Body of pancreas (tissue), 4 donors: Measurements from ENCODE around the gene OTOG. TPM values are rescaled to one million over a fixed set of nuclear protein-coding genes. Genes with fewer than 3 reads are reported as not detected.

Experiments used
- ATAC-seq: fragments of 150-250 bp; one replicate; pipeline ENCODE4 v1.9.1; 2016
- DNase-seq, 4 donors: peaks; one replicate each; pipeline ENCODE4 v3.0.0-alpha.2; 2019
- H3K27ac ChIP-seq, 4 donors: fragments of 200-600 bp; sonication (generic); 1 replicate in 3 of 4; 2 replicates in 1 of 4; pipeline versions ENCODE4 v1.5.1 to v1.6.1; 2016 to 2019; ENCODE audit warnings: mild to moderate bottlenecking in 1 of 4, mixed read lengths in 1 of 4, moderate library complexity in 1 of 4
- H3K27me3 ChIP-seq, 2 donors: fragments of 200-600 bp; sonication (generic); one replicate each; pipeline ENCODE4 v1.6.0; 2016; ENCODE audit warnings: mild to moderate bottlenecking in 1 of 2
- H3K36me3 ChIP-seq, 2 donors: fragments of 200-600 bp; sonication (generic); replicated peaks in 1 of 2; 2 replicates each; pipeline ENCODE4 v1.5.1; 2016; ENCODE audit warnings: low read depth in 2 of 2; ENCODE audit not compliant: insufficient read depth in 1 of 2
- H3K4me1 ChIP-seq: fragments of 200-600 bp; sonication (generic); one replicate; pipeline ENCODE4 v1.6.0; 2016
- H3K4me3 ChIP-seq, 2 donors: fragments of 200-600 bp; sonication (generic); 1 replicate in 1 of 2; 2 replicates in 1 of 2; pipeline ENCODE4 v1.5.1; 2016 to 2019
- H3K9me3 ChIP-seq, 3 donors: fragments of 200-600 bp; sonication (generic); 1 replicate in 2 of 3; 2 replicates in 1 of 3; pipeline ENCODE4 v1.5.1; 2016
- POLR2A ChIP-seq, 3 donors: fragments of 450-650 bp; IDR thresholded peaks; one replicate each; pipeline ENCODE4 v1.6.1; 2016; ENCODE audit warnings: antibody characterized with exemption in 3 of 3, mild to moderate bottlenecking in 2 of 3
- WGBS, 2 donors: methylation state at CpG; one replicate each; pipeline ENCODE4 v1.1.5; 2017; 5-methylcytosine and 5-hydroxymethylcytosine counted together
- intact Hi-C: fragments of 100-400 bp; cut with DNase I; formaldehyde crosslinking; loops from one replicate; pipeline ENCODE4 v1.15.1; 2023
- total RNA-seq, 2 donors: library from RNA; depleted of rRNA; stranded (reverse); fragments of >200 nt; gene quantifications; one replicate each; pipeline ENCODE4 v1.1.0, GENCODE V29; 2016
- TF ChIP-seq, protein P1 (sequence below), 7 experiments: fragments of 450-650 bp in 4 of 7; fragments of 200-600 bp in 3 of 7; sonication (generic) in 3 of 7; IDR thresholded peaks; one replicate each; pipeline ENCODE4 v1.5.1; 2016 to 2019; ENCODE audit warnings: antibody characterized with exemption in 7 of 7

The OTOG gene
- total RNA-seq, 2 donors from 2014 or later: not detected

DNA sequence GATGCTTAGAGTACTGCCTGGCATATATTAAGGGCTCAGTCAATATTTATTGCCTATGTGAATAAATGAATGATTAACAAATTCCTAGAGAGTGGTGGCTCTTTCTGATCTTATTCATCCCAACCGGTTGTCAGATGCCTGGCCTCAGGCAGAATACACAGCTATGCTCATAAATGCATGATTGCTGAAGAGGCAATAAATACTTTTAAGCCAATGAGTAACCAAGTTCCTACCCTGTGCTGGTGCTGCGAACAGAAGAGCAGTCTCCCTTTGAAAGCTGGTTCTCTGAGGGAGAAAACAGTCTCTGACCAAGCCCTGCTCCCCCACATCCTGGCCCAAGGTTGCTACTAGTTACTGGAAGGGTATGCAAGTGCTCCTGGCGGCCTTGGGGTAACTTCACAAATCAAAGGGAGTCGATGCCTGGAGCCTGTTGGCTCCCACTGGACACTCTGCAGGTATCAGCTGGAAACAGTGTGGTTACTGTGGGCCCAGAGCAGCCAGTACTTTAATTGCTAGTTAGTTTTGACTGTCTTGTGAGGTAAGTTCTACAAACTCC lies 5.7 kb upstream of the OTOG start:
- ATAC-seq (no peak), DNase-seq (no peak)
- Histone ChIP-seq H3K9me3 (no peaks in the 10 kb centered on the region), H3K4me3 (no peak overlapping the region), H3K27ac (peak overlapping the region in 3 of 4 donors; percentile 21 to 60 (median 55)), H3K36me3 (no peaks in the 10 kb centered on the region), H3K27me3 (no peaks in the 10 kb centered on the region), H3K4me1 (peaks cover 22% of the 10 kb centered on the region)
- intact Hi-C loops: no loop called here
- TF ChIP-seq, protein P1, sequence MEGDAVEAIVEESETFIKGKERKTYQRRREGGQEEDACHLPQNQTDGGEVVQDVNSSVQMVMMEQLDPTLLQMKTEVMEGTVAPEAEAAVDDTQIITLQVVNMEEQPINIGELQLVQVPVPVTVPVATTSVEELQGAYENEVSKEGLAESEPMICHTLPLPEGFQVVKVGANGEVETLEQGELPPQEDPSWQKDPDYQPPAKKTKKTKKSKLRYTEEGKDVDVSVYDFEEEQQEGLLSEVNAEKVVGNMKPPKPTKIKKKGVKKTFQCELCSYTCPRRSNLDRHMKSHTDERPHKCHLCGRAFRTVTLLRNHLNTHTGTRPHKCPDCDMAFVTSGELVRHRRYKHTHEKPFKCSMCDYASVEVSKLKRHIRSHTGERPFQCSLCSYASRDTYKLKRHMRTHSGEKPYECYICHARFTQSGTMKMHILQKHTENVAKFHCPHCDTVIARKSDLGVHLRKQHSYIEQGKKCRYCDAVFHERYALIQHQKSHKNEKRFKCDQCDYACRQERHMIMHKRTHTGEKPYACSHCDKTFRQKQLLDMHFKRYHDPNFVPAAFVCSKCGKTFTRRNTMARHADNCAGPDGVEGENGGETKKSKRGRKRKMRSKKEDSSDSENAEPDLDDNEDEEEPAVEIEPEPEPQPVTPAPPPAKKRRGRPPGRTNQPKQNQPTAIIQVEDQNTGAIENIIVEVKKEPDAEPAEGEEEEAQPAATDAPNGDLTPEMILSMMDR (IDR thresholded peaks at IDR 0.05): no peak
- no peak for TF ChIP-seq POLR2A (IDR thresholded peaks at IDR 0.05)
- 60 to 71% methylated on average over 4 of the region's 4 CpGs for WGBS, 2 donors

DNA sequence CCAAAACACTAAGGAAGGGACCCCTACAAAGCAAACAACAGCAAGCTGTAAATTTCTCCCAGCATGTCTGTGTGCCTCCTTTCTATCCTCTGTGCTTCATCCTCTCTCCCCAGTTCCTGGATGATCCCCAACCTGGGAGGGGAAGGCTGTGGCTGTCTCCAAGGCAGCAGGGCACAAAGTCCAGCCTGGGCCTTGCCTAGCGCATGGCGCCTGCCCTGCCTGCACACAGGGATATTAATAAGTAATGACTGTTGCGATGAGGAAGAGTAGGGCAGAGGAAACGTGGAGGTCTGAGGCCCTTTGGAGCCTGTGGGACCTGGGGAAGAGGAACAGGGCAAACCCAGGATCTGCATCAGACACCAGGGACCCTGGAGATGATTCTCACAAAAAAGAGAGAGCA lies 4.8 kb upstream of the OTOG start:
- TF ChIP-seq POLR2A (IDR thresholded peaks at IDR 0.05): no peak
- TF ChIP-seq, protein P1 (IDR thresholded peaks at IDR 0.05): no peak
- Histone ChIP-seq H3K36me3 (no peaks in the 10 kb centered on the region), H3K27ac (peak overlapping the region in 3 of 4 donors; percentile 44 to 60 (median 55)), H3K27me3 (no peaks in the 10 kb centered on the region), H3K9me3 (no peaks in the 10 kb centered on the region), H3K4me3 (no peak overlapping the region), H3K4me1 (peaks cover 23% of the 10 kb centered on the region)
- ATAC-seq (peak; percentile 77), DNase-seq (peak; percentile 48 to 67 (median 60))
- 14 to 15% methylated on average over 4 of the region's 4 CpGs for WGBS, 2 donors
- intact Hi-C loops: no loop called here

DNA sequence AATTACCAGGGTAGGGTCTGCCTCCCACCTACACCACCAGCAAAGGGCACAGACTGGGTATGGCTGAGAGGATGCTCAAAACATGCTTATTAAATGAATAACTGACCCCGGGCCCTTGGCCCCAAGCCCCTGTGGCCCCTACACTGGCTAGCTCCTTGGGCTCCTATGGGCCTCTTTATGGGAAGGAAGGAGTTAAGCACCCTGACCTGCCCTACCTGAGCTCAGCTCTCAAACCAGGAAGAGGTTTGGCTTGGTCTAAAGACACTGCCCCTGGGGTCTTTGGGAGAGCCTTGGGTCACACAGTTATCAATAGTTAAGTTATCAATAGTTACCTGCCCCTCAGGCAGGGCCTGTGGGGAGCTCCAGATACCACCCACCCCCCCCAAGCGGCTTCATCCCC lies 4.0 kb upstream of the OTOG start:
- intact Hi-C loops: no loop called here
- Histone ChIP-seq H3K9me3 (no peaks in the 10 kb centered on the region), H3K4me3 (no peak overlapping the region), H3K4me1 (peaks cover 26% of the 10 kb centered on the region), H3K36me3 (no peaks in the 10 kb centered on the region), H3K27me3 (no peaks in the 10 kb centered on the region), H3K27ac (peak overlapping the region in 3 of 4 donors; percentile 44 to 60 (median 55))
- no peak for ATAC-seq
- WGBS, 2 donors: 70 to 89% methylated on average over 1 to 2 of the region's 2 CpGs
- DNase-seq: no peak
- TF ChIP-seq, protein P1 (IDR thresholded peaks at IDR 0.05): no peak
- TF ChIP-seq POLR2A (IDR thresholded peaks at IDR 0.05): no peak

DNA sequence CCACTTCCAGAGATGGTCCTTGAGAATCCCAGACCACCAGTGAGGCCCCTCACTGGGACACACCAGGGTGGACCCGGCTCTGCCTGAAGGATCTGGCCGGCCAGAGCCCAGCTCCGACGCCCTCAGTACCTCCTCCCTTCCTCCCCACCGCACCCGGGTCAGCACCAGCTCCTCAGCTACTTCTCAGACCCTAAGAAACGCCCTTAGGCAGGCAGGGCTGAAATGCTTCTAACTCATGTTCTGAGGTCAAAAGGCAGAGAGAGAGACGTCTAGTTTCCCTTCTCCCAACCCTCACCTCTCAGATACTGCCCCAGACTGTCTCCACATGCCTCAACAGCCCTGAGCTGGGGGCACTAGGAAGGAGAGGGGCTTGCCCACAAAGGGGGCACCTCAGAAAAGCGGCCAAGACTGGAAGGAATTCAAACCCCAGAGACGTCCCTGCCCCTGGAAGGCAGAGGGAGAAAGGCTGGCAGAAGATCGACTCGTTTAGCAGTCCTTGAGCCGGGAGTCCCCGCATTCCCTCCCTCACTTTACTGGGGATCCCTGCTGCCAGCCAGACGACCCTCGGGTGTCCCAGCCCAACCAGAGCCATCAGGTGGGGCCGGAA lies 3.4 kb upstream of the OTOG start:
- H3K36me3 ChIP-seq: no peaks in the 10 kb centered on the region
- TF ChIP-seq POLR2A (IDR thresholded peaks at IDR 0.05): no peak
- ATAC-seq (no peak), DNase-seq (no peak)
- H3K4me3 ChIP-seq: no peak overlapping the region
- intact Hi-C loops: no loop called here
- no peaks in the 10 kb centered on the region for H3K9me3 ChIP-seq
- no peaks in the 10 kb centered on the region for H3K27me3 ChIP-seq
- 47% methylated on average over 12 to 17 of the region's 17 CpGs for WGBS, 2 donors
- peak overlapping the region in 3 of 4 donors; percentile 32 to 60 (median 55) for H3K27ac ChIP-seq
- H3K4me1 ChIP-seq: peaks cover 26% of the 10 kb centered on the region

DNA sequence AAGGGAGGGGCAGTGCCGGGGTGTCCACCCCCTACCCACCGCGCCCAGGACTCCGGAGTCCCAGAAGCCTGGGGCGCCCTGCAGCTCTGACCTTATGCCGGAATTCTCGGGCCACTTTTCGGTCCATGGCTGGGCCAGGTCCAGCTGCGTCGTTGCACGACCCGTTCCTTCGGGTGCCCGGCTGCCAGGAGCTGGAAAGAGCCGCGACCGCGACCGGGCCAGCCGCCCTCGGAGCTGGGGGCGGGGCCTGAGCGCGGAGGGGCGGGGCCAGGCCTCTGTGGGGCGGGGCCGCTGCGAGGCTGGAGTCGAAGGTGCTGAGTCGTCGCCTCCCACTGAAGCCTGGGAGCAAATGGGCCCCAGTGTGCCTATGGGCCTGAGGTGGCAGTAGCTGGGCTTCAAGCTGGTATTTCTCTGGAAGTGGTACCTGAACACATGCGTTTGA lies 2.9 kb upstream of the OTOG start, which contains the start of gene USH1C:
USH1C (minus strand) TSS at position 236 of the 442 bp plus-strand sequence; CDS start at position 127, 109 bp downstream.
- TF ChIP-seq, protein P1 (IDR thresholded peaks at IDR 0.05): no peak
- TF ChIP-seq POLR2A (IDR thresholded peaks at IDR 0.05): peak in 2 of 3 donors; percentile 19 to 42
- DNase-seq (peak; percentile 35 to 65 (median 47)), ATAC-seq (peak; percentile 63)
- H3K4me3 ChIP-seq: no peak within 1 kb of the TSS
- intact Hi-C loops: no loop called here
- peak within 1 kb of the TSS in 3 of 4 donors; percentile 32 to 60 (median 55) for H3K27ac ChIP-seq
- no peaks in the 10 kb centered on the region for H3K9me3 ChIP-seq
- WGBS, 2 donors: 12% methylated on average over 6 to 30 of the region's 32 CpGs
- peaks cover 26% of the 10 kb centered on the region for H3K4me1 ChIP-seq
- no peaks in the 10 kb centered on the region for H3K36me3 ChIP-seq
- no peaks in the 10 kb centered on the region for H3K27me3 ChIP-seq
